AG10803 (cell line): ENCODE data around the gene PPA2.

ENCODE experiments used
- DNase-seq: peaks from one replicate; pipeline ENCODE4 v3.0.0; 2010; ENCODE audit warnings: low read depth
- H3K4me3 ChIP-seq: 2 replicates; pipeline ENCODE4 v1.5.1; 2011; ENCODE audit warnings: mild to moderate bottlenecking, low read length, control low read depth
- CTCF ChIP-seq: conservative IDR thresholded peaks from 2 replicates; pipeline ENCODE4 v1.5.1; 2011; ENCODE audit warnings: mild to moderate bottlenecking, low read length, control low read depth, inconsistent platforms

Gene PPA2

DNA sequence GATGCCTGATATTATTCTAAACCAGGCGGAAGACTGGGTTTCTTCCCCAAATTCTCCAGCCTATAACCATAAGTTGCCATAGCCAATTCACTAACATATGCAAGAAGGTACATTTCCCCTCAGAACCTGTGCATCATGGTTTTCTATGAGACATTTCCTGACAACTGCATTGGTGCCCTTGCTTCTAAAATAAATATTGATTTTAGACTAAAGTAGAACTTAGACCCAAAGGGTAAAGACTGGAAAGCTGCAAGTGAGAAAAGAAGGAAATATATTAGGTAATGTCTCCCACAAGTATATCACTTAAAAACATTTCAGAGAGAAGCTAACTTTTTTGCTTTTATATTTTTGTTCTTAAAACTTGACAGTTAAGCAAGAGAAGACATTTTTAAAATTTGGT, 125.1 kb downstream of the PPA2 start:
- no peak for DNase-seq
- TF ChIP-seq CTCF: no peak
- no peak overlapping the region for H3K4me3 ChIP-seq

DNA sequence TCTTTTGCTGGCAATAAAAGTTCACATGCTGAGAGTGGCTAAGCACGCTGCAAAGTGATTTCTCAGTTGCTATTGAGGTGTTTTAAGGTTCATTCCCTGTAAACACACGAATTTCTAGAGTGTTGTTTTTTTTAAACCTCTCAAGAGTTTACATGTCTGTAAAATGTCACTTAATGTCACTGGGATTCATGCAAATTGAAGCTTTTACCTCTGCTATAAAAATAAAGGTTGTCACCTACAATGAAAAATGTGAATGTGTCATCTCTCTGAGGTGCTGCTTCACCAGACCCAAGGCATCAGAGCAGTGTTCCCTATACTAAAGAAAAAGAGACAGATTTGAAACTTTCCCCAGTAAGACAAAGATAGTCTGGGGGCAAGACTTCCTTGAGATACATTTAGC, 127.0 kb downstream of the PPA2 start:
- no peak for DNase-seq
- TF ChIP-seq CTCF: no peak
- H3K4me3 ChIP-seq: no peak overlapping the region

- TF ChIP-seq CTCF: no peak
- no peak overlapping the region for H3K4me3 ChIP-seq
- DNase-seq: no peak
These were observed 128.0 kb downstream of the PPA2 start for GRCh38 chr4:105345838-105346237.

- TF ChIP-seq CTCF: no peak
- no peak overlapping the region for H3K4me3 ChIP-seq
- no peak for DNase-seq
These were observed 128.5 kb downstream of the PPA2 start for GRCh38 chr4:105345358-105345757.

DNA sequence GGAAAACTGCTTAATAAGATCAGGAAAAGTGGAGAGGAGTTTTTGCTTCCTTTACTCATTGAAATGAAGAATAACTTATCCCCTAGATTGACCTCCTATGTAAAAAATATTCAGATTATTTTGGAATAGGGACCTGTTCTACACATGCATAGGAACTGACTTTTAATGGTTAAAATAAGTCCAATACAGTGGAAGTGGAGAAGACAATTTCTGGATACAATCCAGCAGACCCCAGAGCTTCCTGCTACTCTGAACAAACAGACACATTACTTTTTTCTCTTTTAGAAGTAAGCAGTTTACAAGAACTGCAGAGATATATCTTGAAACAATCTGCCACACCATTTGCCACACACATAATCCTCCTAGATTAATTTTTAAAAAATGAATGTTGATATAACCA, 129.7 kb downstream of the PPA2 start:
- no peak overlapping the region for H3K4me3 ChIP-seq
- TF ChIP-seq CTCF: no peak
- DNase-seq: no peak

DNA sequence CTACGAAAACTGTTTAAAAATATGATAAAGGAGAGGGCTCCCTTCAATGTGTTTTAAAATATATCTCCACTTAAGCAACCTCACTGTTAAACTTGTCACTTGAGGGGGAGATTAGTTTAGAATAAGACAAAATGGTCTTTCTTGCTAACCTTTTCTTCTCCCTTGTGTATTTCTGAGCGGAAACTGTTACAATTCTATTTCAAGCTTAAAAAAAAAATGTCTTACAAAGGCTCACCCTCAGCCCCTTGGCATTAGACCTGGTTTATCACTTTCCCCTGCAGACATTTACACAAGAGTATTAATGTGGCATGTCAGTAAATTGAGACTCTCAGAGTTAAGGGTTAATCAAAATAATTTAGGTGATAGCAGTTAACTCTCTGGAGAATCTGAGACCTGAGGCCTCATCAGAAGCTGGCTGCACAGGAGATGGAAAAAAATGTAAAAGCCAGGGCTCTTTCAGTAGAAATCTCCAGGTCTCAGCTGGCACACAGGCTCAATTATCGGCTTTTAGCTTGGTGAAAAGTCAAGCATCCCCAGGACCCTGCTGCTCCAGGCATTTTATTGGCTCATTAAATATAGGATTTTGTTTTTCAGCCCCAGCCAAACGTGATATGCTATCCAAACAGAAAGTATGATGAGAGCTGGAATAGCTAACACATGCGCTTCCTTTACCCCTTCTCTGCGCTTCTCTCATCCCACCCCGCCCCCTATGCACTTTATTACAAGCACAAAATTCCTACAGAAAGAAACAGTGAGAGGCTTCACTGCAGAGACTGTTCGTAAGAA, 130.5 kb downstream of the PPA2 start:
- TF ChIP-seq CTCF: no peak
- no peak overlapping the region for H3K4me3 ChIP-seq
- peak; percentile 15 for DNase-seq

DNA sequence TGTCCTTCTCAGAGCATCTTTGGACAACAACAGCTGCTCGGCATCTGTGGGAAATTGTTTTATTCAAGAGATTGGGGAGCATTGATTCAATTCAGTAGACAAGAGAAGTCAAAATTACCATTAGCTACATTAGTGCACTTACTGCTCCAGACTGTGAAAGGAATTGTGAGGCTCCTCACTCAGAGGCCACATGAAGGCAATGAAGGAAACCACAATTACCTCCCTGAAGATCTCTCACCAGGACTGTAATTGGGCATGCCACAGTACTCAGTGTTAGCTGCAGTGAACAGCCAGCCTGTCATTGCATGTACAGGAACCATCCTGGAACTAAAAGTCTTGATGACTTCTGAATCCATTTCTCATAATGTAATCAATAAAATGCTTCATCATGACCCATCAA, 144.8 kb downstream of the PPA2 start:
- no peak overlapping the region for H3K4me3 ChIP-seq
- TF ChIP-seq CTCF: no peak

More for the DNA sequence above, 144.8 kb downstream of the PPA2 start:
- no peak for DNase-seq
